OCI-LY7 (cell line): ENCODE results near the gene RIN3. TPM values are rescaled to one million over a fixed set of nuclear protein-coding genes. Genes with fewer than 3 reads are reported as not detected.

Source experiments
- BruUV-seq: library from RNA; stranded (reverse); fragments of 400-500 nt; replicated peaks from 2 replicates; lab custom pipeline; 2021; lab: Mats Ljungman, UMichigan
- CTCF ChIA-PET: fragments of 300-600 bp; sonication (Branson Sonifier 250); formaldehyde crosslinking; loops from one replicate; lab custom pipeline; 2022; ENCODE audit warnings: antibody characterized with exemption; ENCODE audit not compliant: unreplicated experiment; lab: Charles Lee
- POLR2A ChIA-PET: fragments of 300-600 bp; sonication (Branson Sonifier 250); formaldehyde crosslinking; loops from one replicate; lab custom pipeline; 2022; ENCODE audit warnings: antibody characterized with exemption; lab: Charles Lee
- DNase-seq: peaks from one replicate; pipeline ENCODE4 v3.0.0-alpha.2; 2015; ENCODE audit warnings: low spot score
- H2AFZ ChIP-seq: fragments of 200-600 bp; sonication (generic), shearing (Covaris generic); 2 replicates; pipeline ENCODE4 v1.6.1; 2014; ENCODE audit warnings: mild to moderate bottlenecking, antibody characterized with exemption, low read length, moderate library complexity
- H3K27ac ChIP-seq: fragments of 200-600 bp; sonication (generic); 2 replicates; pipeline ENCODE4 v1.5.1; 2014; ENCODE audit warnings: mixed run types, low read depth, mild to moderate bottlenecking, moderate library complexity, low read length, inconsistent platforms; ENCODE audit not compliant: poor library complexity, severe bottlenecking
- H3K36me3 ChIP-seq: fragments of 200-600 bp; sonication (generic); 2 replicates; pipeline ENCODE4 v1.6.1; 2014; ENCODE audit warnings: mild to moderate bottlenecking, antibody characterized with exemption, low read length, moderate library complexity, mixed read lengths; ENCODE audit not compliant: insufficient read depth
- H3K4me1 ChIP-seq: fragments of 200-600 bp; sonication (generic); 2 replicates; pipeline ENCODE4 v1.5.1; 2014; ENCODE audit warnings: mild to moderate bottlenecking, low read length; ENCODE audit not compliant: insufficient read depth, poor library complexity, severe bottlenecking
- H3K4me2 ChIP-seq: fragments of 200-600 bp; sonication (generic); 2 replicates; pipeline ENCODE4 v1.6.1; 2014; ENCODE audit warnings: mild to moderate bottlenecking, low read length
- H3K4me3 ChIP-seq: fragments of 200-600 bp; sonication (generic); 2 replicates; pipeline ENCODE4 v1.5.1; 2014; ENCODE audit warnings: mild to moderate bottlenecking, low read depth, low read length; ENCODE audit not compliant: poor library complexity, severe bottlenecking
- H3K79me2 ChIP-seq: fragments of 200-600 bp; sonication (generic); 2 replicates; pipeline ENCODE4 v1.6.1; 2016; ENCODE audit warnings: low read depth, mild to moderate bottlenecking, low read length, moderate library complexity, mixed read lengths; ENCODE audit not compliant: insufficient read depth
- H3K9me2 ChIP-seq: fragments of 200-600 bp; sonication (generic); 2 replicates; pipeline ENCODE4 v1.6.1; 2016; ENCODE audit warnings: mild to moderate bottlenecking, low read length, mixed read lengths; ENCODE audit not compliant: insufficient read depth
- H3K9me3 ChIP-seq: fragments of 200-600 bp; sonication (generic); 2 replicates; pipeline ENCODE4 v1.6.1; 2014; ENCODE audit warnings: mild to moderate bottlenecking, mixed run types, low read length, mixed read lengths
- H4K20me1 ChIP-seq: fragments of 200-600 bp; sonication (generic); 2 replicates; pipeline ENCODE4 v1.6.1; 2014; ENCODE audit warnings: mild to moderate bottlenecking, antibody characterized with exemption, low read length, moderate library complexity, mixed read lengths; ENCODE audit not compliant: insufficient read depth
- CTCF ChIP-seq: fragments of 200-600 bp; sonication (generic); conservative IDR thresholded peaks from 2 replicates; pipeline ENCODE4 v1.5.1; 2014; ENCODE audit warnings: mild to moderate bottlenecking, antibody characterized with exemption, low read length, moderate library complexity, mixed read lengths
- EZH2phosphoT487 ChIP-seq: fragments of 200-600 bp; sonication (generic); IDR thresholded peaks from 2 replicates; pipeline ENCODE4 v1.6.1; 2018; ENCODE audit warnings: low read depth, borderline replicate concordance, mild to moderate bottlenecking, mixed run types, antibody characterized with exemption, low read length, moderate library complexity, mixed read lengths
- intact Hi-C: fragments of 100-400 bp; cut with micrococcal nuclease; formaldehyde crosslinking; loops from one replicate; pipeline ENCODE4 v1.10.0; 2022; ENCODE audit not compliant: unreplicated experiment
- total RNA-seq, 2 experiments: library from RNA; depleted of rRNA in 1 of 2; stranded (reverse); fragments of >200 nt in 1 of 2; shearing (Covaris generic) in 1 of 2; gene quantifications; 2 replicates each; pipeline ENCODE4 v1.2.3, GENCODE V29; 2014 to 2022

Gene RIN3
- total RNA-seq, 2 experiments from 2014 or later: not detected

- no peaks in the 10 kb centered on the region for H3K36me3 ChIP-seq
- TF ChIP-seq EZH2phosphoT487 (no peak), CTCF (no peak)
- H2AFZ ChIP-seq: no peak overlapping the region
- H3K4me2 ChIP-seq: no peak overlapping the region
- no peaks in the 10 kb centered on the region for H3K79me2 ChIP-seq
- H3K4me1 ChIP-seq: peaks cover 5% of the 10 kb centered on the region
- intact Hi-C loops: no loop called here
- no peak overlapping the region for H3K4me3 ChIP-seq
- no TSS peak for BruUV-seq
- ChIA-PET CTCF (no interaction called here), POLR2A (no interaction called here)
- no peaks in the 10 kb centered on the region for H3K9me2 ChIP-seq
- H4K20me1 ChIP-seq: no peaks in the 10 kb centered on the region
- H3K27ac ChIP-seq: no peak overlapping the region
- no peak for DNase-seq
- H3K9me3 ChIP-seq: no peaks in the 10 kb centered on the region
These were observed 142.9 kb downstream of the RIN3 start for GRCh38 chr14:92656306-92657081.

GRCh38 chr14:92657457-92658142 lies 144.0 kb downstream of the RIN3 start:
- DNase-seq: no peak
- Histone ChIP-seq H3K27ac (no peak overlapping the region), H3K9me3 (no peaks in the 10 kb centered on the region), H3K36me3 (no peaks in the 10 kb centered on the region), H3K79me2 (no peaks in the 10 kb centered on the region), H3K4me3 (no peak overlapping the region), H3K4me1 (peaks cover 5% of the 10 kb centered on the region), H4K20me1 (no peaks in the 10 kb centered on the region), H2AFZ (no peak overlapping the region), H3K4me2 (no peak overlapping the region), H3K9me2 (no peaks in the 10 kb centered on the region)
- ChIA-PET CTCF (no interaction called here), POLR2A (no interaction called here)
- no TSS peak for BruUV-seq
- TF ChIP-seq EZH2phosphoT487 (no peak), CTCF (no peak)
- intact Hi-C loops: no loop called here

- Histone ChIP-seq H3K79me2 (no peaks in the 10 kb centered on the region), H3K27ac (no peak overlapping the region), H3K9me2 (no peaks in the 10 kb centered on the region), H3K4me2 (no peak overlapping the region), H3K9me3 (no peaks in the 10 kb centered on the region), H3K36me3 (no peaks in the 10 kb centered on the region), H3K4me1 (peaks cover 5% of the 10 kb centered on the region), H4K20me1 (no peaks in the 10 kb centered on the region), H3K4me3 (no peak overlapping the region), H2AFZ (no peak overlapping the region)
- DNase-seq: no peak
- POLR2A ChIA-PET: no interaction called here
- intact Hi-C loops: no loop called here
- no peak for TF ChIP-seq EZH2phosphoT487
- TF ChIP-seq CTCF: no peak
- CTCF ChIA-PET: no interaction called here
- no TSS peak for BruUV-seq
These were observed 144.6 kb downstream of the RIN3 start for GRCh38 chr14:92658160-92658559.
